ENCODE results near the gene PSMA5.
A peak's percentile ranks its signal among the peaks of the same experiment; 100 is the strongest.

DNA sequence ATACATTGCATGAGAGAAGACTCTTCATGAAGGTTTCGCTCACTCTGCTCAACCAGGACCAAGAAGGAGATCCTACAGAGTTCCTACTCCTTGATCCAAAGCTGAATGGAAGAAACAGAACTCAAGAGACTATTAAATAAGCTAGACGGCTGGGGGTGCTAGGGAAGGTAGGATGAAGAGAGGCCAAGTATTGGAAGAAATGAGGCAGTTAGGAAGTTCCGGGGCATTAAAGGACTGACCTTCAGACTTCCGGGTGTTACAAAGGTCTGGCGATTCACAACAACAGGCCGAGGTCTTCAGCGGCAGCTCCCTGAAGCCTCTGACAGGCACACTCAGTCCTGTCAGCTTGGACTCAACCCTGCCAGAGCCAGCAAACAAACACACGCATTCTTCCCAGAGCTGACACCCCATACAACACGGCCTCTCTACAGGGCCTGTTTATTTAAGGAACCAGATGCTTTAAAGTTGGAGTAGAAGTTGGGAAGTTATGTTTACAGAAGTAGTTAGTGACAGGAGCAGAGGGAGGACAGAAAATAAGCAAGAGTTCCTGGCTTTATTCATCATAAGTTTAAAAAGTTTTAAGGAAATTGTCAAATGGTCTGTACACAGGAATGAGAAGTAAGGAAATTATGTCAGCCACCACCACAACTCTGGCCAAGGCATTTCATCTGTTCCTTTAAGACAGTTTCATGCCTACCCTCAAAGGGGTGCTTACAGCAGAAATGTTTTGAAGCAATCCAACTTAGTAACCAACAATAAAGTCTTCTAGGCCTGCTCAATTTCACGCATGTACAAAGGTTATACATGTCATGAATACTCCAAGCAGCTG is 33.2 kb downstream of the PSMA5 start:
- TF ChIP-seq, protein P1, sequence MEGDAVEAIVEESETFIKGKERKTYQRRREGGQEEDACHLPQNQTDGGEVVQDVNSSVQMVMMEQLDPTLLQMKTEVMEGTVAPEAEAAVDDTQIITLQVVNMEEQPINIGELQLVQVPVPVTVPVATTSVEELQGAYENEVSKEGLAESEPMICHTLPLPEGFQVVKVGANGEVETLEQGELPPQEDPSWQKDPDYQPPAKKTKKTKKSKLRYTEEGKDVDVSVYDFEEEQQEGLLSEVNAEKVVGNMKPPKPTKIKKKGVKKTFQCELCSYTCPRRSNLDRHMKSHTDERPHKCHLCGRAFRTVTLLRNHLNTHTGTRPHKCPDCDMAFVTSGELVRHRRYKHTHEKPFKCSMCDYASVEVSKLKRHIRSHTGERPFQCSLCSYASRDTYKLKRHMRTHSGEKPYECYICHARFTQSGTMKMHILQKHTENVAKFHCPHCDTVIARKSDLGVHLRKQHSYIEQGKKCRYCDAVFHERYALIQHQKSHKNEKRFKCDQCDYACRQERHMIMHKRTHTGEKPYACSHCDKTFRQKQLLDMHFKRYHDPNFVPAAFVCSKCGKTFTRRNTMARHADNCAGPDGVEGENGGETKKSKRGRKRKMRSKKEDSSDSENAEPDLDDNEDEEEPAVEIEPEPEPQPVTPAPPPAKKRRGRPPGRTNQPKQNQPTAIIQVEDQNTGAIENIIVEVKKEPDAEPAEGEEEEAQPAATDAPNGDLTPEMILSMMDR (IDR thresholded peaks at IDR 0.05) = no peak
- TF ChIP-seq POLR2A (IDR thresholded peaks at IDR 0.05) (no peak), POLR2AphosphoS5 (IDR thresholded peaks at IDR 0.05; ENCODE audit: insufficient read depth in 1 of 2, low read depth in 1 of 2) (peak in 1 of 2 donors; percentile 35)

Measured in vagina (tissue), 2 donors.